HG02759 (cell line): ENCODE data around the gene CKMT2.
"Not testable (repeated sequence)": the region's sequence is repeated elsewhere in the genome, so short reads cannot be mapped to it uniquely, and the experiment has no call there.

Experiments used
- ATAC-seq: cut with Tn5 transposase; IDR thresholded peaks from one replicate; pipeline ENCODE4 v1.9.1; 2021; ENCODE audit warnings: mild to moderate bottlenecking, moderate library complexity; ENCODE audit not compliant: unreplicated experiment

The CKMT2 gene

DNA sequence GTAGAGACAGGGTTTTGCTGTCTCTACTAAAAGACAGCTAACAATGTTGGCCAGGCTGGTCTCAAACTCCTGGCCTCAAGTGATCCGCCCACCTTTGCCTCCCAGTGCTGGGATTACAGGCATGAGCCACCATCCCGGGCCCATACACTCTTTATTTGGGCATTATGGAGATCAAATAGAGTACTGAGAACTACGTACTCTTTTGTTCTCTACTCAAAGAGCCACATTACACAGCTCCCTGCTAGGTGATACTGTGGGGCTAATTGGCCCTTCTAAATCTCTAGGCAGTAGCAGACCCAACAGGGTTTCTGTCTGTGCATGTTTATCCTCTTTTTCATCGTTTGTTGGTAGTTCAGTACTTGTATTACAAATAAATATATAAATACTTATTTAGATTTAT is 16.1 kb downstream of the CKMT2 start:
- no peak for ATAC-seq

DNA sequence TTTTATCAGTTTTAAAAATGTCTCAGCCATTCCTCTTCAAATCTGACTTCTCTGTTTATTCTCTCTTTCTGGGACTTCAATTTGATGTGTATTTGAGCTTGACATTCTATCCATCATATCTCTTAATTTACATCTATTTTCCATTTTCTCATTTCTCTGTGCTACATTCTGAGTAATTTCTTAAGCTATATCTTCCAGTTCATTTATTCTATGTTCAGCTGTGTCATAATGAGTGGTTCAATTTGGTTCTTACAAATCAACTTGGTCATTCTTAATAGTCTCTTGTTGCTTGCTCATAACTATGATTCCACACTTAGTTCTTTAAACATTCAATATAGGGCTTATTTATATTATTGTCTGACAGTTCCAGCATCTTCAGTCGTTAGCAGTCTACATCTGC is 16.9 kb downstream of the CKMT2 start:
- no peak for ATAC-seq

DNA sequence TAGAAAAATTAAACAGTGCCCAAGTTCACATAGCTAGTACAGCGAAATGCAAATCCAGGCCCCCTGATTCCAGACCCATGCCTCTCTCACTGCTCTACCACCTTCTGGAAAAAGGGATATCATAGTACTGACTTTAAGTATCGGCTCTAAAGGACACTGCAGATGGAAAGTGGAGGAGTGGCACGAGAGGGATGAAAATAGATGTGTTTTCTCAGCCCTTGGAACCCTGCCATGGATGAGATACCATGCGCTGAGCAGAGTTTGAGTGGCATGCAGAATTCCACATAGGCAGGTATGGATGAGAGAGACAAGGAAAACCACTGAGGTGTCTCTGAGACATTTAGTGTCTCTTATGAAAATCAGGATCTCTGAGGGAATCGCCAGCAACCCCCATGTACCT is 18.8 kb downstream of the CKMT2 start:
- no peak for ATAC-seq

DNA sequence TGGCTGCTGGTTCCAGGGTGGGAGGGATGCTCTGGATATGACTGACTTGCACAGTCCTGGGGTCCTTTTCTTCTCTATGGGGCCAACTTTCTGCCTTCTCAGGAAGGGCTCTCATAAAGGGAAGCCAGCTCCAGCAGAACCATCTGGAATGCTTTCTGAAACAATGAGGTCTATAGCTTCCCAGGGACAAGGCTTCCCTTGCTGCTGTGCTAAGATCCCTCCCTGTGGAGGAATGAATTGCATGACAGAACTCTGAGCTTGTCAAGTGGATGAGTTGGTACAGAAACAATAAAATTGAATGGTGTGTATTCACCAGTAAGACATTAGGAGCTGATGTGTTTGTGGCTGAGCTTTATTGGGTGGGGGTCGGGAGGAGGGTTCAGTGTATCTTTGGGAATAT is 19.8 kb downstream of the CKMT2 start:
- ATAC-seq = no peak

DNA sequence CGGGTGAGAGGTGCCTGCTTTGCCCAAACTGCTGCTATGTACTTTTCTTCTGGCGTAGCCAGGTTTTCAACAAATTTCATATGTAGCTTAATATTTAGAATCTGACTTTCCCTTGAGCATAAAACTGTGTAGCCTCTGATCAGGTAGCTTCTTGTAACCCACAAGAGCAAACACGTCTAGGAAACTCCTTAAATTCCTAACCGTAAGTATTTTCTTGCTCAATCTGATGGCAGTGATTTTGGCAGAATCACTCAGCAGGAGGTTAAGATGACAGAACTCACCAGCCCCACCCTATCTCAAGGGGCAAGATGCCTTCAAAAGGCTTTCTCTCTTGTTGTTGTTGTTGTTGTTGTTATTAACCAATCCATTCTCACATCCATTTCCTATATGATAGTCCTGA is 20.8 kb downstream of the CKMT2 start:
- no peak for ATAC-seq

DNA sequence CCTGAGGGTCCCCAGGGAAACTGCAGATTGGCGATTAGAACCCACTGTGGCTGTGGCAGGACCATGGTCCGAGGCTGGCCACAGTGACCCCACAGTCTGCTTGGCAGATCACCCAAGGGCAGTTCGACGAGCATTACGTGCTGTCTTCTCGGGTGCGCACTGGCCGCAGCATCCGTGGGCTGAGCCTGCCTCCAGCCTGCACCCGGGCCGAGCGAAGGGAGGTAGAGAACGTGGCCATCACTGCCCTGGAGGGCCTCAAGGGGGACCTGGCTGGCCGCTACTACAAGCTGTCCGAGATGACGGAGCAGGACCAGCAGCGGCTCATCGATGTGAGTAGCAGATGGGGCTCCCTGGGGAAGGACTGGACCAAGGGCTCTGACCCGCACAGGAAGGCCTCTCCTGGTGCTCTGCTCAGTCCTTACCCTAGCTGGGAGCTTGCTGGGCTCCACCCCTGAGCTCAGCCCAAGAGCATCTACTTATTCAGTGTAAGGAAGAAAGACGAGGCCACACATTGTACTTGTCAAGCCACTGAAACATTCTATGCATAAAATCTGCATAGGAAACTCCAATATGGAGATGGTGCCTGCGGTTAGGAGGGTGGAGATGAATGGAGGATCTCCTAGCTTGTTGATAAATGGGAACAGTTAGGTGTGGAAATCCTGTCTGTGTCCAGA is 21.9 kb downstream of the CKMT2 start:
- no peak for ATAC-seq

DNA sequence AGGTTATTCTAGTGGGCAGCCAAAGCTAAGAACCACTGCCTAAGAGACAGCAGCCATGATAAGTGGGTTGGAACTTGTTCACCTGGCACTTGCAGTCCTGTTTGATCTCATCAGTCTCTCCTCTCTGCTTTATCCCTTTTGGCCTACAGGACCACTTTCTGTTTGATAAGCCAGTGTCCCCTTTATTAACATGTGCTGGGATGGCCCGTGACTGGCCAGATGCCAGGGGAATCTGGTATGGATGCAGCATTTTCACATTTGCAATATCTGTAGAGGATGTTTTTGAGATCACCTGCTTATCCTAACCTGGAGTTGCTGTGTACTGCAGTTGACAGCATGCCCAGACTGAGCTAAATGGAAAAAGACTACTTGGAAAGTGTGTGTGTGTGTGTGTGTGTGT is 23.6 kb downstream of the CKMT2 start:
- ATAC-seq = no peak

DNA sequence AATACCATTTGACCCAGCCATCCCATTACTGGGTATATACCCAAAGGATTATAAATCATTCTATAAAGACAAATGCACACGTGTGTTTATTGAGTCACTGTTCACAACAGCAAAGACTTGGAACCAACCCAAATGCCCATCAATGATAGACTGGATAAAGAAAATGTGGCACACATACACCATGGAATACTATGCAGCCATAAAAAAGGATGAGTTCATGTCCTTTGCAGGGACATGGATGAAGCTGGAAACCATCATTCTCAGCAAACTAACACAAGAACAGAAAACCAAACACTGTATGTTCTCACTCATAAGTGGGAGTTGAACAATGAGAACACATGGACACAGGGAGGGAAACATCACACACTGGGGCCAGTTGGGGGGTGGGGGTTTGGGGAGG is 29.7 kb downstream of the CKMT2 start:
- ATAC-seq = not testable (repeated sequence)

DNA sequence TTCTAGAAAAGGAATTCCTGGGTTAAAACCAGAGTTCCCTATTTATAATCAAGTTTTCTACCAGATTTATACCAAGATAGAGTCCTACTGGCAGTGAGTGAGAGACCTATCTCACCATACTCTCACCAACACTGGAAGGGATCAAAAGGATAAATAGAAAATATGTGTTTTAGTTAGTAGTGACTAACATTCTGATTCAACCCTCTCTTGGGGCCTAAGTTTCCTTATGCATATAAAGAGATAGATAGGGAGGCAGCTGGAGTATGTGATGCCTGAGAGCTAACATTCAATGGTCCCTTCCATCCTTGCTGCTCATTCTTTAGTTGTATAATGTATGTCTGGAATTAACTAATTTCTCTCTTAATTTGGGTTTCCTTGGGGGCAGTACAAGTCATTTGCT is 32.0 kb downstream of the CKMT2 start:
- ATAC-seq = no peak

DNA sequence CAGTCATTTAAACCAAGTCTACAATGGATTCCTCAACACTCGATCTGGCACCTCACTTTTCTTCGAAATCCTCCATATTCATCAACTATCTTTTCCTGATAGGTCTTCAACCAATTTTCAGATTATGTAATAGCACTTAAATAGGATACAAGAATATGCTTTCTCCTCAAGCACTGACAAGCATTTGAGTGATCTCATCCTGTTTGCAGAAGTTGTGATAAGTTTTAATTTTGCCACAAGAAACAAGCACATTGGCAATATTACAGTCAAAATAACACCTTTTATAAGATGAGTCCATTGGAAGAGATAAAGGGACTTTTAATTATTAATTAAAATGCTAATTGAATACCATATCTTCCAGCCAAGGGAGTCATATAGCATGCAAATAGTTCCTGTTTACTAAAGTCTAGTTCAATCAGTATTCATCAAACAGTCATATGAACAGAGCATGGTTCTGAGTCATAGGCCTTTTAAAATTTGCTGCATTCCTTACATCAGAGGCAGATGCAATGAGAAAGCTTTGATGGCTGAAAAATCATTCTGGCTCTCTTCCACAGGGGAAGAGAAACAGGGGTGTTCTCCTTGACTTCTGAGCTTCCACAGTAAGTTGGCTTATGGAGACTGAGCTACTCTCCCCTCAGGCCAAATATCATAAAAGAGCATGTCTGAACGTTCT is 35.5 kb downstream of the CKMT2 start:
- ATAC-seq = no peak

DNA sequence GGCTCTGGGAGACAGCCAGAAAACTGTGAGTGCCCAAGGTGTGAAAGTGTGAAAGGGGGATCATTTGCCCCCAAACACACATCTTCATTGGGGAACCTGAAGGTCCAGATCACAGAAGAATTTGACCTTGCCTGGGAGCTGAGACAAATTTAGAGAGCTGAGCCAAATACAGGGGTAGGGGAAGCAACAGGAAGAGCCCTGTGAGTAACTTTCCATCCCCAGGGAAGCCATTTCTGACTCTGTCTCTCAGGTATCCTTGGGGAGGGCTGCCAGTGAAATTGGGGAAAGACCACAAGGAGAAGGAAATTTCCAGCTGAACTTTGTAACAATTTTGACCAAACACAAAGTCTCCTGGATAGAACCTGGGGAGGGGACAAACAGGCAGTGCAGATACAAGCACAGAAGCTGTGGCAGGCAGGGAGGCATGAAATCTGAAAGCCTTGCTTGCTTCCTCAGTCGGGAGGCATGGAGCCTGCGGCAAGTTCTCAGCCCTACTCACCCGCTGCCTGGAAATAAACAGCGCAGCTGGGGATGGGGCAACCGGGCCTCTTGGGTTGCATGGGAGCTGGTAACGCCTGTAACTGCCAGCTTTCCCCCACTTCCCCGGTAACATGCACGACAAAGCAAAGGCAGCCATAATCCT is 36.8 kb downstream of the CKMT2 start:
- no peak for ATAC-seq

DNA sequence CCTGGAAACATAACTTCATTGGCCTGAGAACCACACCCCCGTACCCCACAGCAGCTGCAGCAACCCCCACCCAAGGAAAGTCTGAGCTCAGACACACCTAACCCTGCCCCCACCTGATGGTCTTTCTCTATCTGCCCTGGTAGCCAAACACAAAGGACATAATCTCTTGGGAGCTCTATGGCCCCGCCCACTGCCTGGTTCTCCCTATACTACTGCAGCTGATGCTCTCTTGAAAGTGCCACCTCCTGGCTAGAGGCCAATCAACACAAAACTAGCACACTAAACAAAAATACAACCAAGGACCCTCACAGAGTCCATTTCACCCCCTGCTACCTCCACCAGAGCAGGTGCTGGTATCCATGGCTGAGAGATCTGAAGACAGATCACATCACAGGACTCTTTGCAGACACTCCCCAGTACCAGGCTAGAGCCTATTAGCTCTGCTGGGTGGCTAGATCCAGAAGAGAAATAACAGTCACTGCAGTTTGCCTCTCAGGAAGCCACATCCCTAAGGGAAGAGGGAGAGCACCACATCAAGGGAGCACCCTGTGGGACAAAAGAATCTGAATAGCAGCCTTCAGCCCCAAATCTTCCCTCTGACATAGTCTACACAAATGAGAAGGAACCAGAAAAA is 37.4 kb downstream of the CKMT2 start:
- not testable (repeated sequence) for ATAC-seq

DNA sequence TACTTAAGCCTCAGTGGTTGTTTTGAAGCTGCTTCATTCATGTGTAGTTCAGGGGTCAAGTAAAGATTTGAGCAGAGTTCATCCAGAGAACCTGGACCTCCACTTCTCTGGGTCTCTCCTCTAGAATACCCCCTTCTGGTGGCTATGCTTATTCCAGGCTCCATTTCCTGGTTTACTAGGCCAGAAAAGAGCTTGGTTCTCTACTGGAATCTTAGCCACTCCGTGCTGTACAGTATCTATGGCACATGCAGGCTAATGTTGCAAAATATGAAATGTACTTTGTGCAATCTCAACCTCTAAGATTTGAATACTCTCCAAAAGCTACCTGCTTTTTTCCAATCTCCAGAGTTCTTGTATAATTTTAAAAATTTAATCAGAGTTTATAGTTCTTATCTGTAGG is 50.9 kb downstream of the CKMT2 start:
- ATAC-seq = no peak

DNA sequence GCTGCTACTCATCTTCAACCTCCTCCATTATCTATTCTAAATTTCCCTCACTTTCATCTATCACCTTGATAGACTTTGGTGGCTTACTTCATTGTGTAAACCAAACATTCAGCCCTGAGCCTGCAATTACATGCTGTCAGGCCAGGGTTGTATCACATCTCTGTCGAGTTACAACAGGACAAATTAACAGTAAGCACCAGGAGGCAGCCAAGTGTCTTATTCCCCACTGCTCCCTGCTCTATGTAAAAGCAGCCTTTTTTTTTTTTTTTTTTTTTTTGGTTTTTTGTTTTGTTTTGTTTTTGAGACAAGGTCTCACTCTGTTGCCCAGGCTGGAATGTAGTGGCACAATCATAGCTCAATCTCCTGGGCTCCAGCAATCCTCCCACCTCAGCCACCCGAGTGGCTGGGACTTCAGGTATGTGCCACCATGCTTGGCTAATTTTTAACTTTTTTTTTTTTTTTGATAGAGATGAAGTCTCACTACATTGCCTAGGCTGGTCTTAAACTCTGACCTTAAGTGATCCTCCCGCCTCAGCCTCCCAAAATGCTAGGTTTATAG is 53.0 kb downstream of the CKMT2 start:
- ATAC-seq = no peak

DNA sequence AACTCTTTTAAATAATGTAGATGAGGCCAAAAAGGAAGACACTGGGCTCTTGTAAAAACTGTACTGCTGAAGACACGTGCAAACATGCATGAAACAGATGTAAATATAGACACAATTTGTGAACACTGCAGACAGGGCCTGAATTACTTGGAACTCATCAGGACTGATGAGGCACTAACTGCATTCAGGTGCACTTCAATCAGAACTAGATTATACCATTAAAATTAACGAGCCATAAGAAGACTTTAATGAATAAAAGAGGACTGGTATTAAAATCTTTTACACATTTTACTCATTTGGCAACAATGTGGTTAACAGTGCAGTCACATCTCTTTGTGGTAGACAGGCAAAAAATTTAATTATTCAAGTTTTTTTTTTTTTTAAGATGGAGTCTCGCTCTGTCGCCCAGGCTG is 54.9 kb downstream of the CKMT2 start:
- ATAC-seq = no peak

DNA sequence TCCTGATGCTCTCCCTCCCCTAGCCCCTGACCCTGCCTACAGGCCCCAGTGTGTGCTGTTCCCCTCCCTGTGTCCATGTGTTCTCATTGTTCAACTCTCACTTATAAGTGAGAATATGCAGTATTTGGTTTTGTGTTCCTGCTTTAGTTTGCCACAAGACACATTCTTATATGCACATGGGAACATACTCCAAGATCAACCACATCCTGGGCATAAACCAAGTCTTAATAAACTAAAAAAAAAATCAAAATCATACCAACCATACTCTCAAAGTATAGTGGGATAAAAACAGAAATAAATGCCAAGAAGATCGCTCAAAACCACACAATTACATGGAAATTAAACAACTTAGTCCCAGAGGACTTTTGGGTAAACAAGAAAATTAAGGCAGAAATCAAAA is 57.0 kb downstream of the CKMT2 start:
- no peak for ATAC-seq

DNA sequence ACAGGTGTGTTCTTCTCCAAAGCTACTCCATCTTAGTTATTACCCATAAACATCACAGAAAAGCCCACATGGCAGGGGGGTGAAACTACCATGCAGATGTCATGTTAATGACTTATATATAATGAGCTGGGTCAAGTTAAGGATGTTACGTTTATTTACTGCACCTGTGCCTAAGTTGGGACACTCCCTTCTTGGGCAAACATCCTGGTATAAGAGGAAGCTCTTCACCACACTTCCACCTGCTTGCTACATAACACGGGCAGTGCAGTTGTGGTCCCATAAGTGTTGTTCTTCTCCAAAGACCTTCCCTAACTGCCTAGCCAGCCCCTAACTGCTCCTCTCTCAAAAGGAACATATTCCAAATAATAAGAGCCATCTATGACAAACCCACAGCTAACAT is 59.0 kb downstream of the CKMT2 start:
- no peak for ATAC-seq

DNA sequence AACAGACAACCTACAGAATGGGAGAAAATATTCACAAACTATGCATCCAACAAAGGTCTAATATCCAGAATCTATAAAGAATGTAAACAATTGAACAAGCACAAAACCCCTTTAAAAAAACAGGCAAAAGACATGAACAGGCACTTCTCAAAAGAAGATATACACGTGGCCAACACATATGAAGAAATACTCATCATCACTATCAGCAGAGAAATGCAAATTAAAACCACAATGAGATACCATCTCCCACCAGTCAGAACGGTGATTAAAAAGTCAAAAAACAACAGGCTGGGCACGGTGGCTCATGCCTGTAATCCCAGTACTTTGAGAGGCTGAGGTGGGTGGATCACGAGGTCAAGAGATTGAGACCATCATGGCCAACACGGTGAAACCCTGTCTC is 60.9 kb downstream of the CKMT2 start:
- not testable (repeated sequence) for ATAC-seq

DNA sequence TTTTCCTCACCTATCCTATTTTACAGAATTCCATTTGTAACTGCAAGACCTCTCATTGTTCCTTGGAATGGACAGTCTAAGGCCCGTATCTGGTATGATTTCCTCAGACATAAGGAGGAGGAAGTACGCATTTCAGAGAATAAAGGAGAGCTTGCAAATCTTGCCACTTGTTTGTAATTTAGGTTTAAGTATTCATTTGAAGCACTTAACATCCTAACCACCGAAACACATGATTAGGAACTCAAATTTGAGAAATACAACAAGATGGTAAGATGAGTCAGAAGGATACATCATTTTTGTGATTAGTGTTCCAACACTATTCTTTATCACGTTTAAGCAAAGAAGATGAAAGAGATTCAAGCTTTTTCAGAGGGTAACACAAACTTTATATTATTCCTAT is 64.4 kb downstream of the CKMT2 start:
- ATAC-seq = no peak

DNA sequence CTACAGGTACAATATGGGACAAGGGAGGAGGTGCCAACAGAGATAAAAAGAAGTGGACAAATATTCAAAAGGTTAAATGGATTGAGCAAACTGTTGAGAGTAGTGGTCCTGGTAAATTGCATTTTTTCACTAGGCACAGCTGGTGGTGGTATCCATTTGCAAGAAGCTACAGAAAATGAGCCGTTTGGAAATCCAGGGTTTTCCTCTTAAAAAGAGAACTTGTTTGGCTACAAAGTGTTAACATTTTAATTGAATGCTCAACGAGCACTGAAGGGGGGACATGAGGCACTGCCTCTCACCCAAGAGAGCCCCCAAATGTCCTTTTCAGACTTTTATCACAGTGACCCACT is 67.8 kb downstream of the CKMT2 start:
- ATAC-seq = no peak

DNA sequence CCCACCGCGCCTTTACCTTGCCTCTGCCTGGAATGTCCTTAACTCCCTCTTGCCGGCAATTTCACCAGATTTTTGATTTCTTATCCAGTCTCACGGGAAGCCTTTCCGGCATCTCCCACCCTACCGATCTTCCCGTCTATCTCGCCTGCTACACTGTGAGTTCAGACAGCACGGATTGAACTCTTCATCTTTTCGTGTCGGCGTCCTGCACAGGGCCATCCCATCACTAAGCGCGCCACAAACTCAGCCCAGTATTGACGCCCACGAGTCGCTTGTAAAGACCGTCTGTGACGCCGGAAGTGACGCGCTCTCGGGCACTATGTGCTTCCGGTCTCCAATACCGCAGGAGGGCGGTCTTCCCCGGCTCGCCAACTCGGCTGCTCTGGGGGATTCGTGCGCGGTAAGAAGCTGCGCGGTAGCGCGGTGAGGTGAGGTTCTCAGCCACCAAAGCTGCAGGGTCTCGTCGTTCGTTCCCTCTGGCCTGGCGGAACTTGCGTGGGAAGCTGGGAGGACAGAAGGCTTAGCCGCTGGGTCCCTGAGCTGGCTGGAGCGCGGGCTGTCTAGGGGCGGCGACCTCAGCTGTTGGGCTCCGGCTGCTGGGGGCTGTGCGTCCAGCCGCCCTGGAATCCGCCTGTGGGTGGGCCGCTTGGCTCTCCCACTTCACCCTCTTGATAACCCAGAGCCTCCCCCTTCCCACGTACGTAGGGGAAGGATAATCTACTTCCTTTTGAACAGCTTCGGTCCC is 68.3 kb downstream of the CKMT2 start, which contains the start of gene ZCCHC9:
Gene ZCCHC9 (plus strand): TSS at position 317 of the 745 bp plus-strand sequence. CDS start 3,171 bp downstream, outside the sequence.
- peak; percentile 97 for ATAC-seq
